Measurements from ENCODE around the gene NKIRAS2.

DNA sequence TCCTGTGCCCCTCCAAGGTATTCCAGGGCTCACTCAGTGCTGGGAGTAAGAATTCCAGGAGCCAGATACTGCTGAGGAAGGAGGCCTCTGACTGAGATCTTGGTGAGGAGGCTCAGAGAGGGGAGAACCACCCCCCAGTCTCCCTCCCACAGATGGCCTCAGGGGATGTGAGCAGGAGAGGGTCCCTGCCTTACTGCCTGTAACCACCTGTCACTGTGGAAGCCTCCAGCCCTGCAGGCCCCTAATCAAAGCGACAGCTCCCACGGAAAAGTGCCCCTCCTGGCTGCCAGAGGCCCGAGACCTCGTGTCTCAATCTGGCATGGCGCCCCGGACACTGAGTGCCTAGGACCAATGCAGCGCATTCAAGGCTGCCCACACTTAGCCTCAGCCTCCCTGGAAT, 38.2 kb downstream of the NKIRAS2 start:
- TF ChIP-seq, protein P1, sequence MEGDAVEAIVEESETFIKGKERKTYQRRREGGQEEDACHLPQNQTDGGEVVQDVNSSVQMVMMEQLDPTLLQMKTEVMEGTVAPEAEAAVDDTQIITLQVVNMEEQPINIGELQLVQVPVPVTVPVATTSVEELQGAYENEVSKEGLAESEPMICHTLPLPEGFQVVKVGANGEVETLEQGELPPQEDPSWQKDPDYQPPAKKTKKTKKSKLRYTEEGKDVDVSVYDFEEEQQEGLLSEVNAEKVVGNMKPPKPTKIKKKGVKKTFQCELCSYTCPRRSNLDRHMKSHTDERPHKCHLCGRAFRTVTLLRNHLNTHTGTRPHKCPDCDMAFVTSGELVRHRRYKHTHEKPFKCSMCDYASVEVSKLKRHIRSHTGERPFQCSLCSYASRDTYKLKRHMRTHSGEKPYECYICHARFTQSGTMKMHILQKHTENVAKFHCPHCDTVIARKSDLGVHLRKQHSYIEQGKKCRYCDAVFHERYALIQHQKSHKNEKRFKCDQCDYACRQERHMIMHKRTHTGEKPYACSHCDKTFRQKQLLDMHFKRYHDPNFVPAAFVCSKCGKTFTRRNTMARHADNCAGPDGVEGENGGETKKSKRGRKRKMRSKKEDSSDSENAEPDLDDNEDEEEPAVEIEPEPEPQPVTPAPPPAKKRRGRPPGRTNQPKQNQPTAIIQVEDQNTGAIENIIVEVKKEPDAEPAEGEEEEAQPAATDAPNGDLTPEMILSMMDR (IDR thresholded peaks at IDR 0.05) = no peak
- TF ChIP-seq POLR2AphosphoS5 (IDR thresholded peaks at IDR 0.05; ENCODE audit: low read depth, low read length) = no peak
